ENCODE measurements around the gene NT5E. TPM values are rescaled to one million over a fixed set of nuclear protein-coding genes. Genes with fewer than 3 reads are reported as not detected.

NT5E gene
- total and polyA plus RNA-seq, 2 donors (not counting 3 experiments of a cell fraction or from before 2014, with no cell fraction given): 59.3 to 115 TPM

DNA sequence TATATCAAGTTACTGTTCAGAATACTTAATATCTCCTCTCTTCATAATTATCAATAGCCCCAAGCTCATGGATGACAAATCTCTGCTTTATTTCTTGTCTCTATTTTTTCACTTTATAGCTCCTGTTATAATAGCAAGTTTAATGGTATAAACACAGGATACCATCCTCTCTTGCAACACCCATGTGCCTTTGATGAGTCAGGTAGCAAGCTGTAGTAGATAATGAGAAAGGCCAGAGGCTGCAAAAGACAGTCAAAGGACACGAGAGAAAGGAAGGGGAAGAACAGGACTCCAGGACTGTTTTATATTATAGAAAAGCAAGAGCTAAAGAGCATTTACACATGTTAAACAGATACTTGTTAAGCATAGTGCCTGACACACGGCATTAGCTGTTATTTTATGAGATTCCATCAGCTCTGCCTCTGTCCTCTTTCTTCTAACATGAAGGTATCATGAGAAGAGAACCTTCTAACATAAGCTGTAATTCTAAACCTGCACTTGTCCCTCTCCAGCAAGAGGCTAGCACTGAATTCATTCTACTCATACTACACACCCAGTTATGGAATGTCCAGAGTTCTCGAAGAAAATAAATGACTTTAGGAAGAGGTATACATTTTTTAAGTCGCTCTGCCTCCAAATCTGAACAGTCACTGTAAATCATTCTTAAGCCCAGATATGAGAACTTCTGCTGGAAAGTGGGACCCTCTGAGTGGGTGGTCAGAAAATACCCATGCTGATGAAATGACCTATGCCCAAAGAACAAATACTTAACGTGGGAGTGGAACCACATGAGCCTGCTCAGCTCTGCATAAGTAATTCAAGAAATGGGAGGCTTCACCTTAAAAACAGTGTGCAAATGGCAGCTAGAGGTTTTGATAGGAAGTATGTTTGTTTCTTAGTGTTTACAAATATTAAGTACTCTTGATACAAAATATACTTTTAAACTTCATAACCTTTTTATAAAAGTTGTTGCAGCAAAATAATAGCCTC lies 45.0 kb downstream of the NT5E start:
- DNase-seq (ENCODE audit: low read depth, low spot score) (no peak), FAIRE-seq (no peak)
- TSS peak; percentile 39 for BruUV-seq (replicated peaks)
- H3K4me2 ChIP-seq (ENCODE audit: insufficient read depth, low read length): no peak overlapping the region
- no peak for TF ChIP-seq JUN (IDR thresholded peaks at IDR 0.05; ENCODE audit: borderline replicate concordance, insufficient read depth, insufficient read length, low read depth)
- no peak for TF ChIP-seq FOS (IDR thresholded peaks at IDR 0.05; ENCODE audit: borderline replicate concordance, insufficient read depth, low read length)
- H3K36me3 ChIP-seq (ENCODE audit: control insufficient read depth in 2 of 2, extremely low read depth in 1 of 2, insufficient read depth in 2 of 2, low read length in 2 of 2): no peaks in the 10 kb centered on the region
- no peak overlapping the region for H3K9ac ChIP-seq (replicated peaks; ENCODE audit: extremely low read depth, insufficient read depth, low read length)
- no peak overlapping the region for H3K27ac ChIP-seq (ENCODE audit: insufficient read depth, low read depth, low read length)
- no peaks in the 10 kb centered on the region for H3K79me2 ChIP-seq (ENCODE audit: control insufficient read depth, insufficient read depth, low read length)
- H3K9me1 ChIP-seq (replicated peaks; ENCODE audit: control insufficient read depth, extremely low read depth, insufficient read depth, low read length): no peaks in the 10 kb centered on the region
- no peak overlapping the region for H2AFZ ChIP-seq (ENCODE audit: low read depth, low read length)
- H3K4me3 ChIP-seq (replicated peaks in 1 of 3; ENCODE audit: insufficient read depth in 1 of 3, low read depth in 1 of 3, low read length in 3 of 3): no peak overlapping the region
- dilution Hi-C loops (cut with MboI; ENCODE audit: extremely low pct_ligation_motif_present, low sequenced_read_pairs): no loop called here
- H4K20me1 ChIP-seq (replicated peaks; ENCODE audit: control insufficient read depth, extremely low read depth, insufficient read depth, low read length): no peaks in the 10 kb centered on the region
- ChIA-PET POLR2A (no interaction called here), CTCF (interaction anchor here (0.8 to 5.0 kb wide), 5 partner anchors 11 to 141 kb away, joined by 4 to 45 read pairs (median 10); partner anchors contain the start of gene NT5E)
- peaks cover 7% of the 10 kb centered on the region for H3K4me1 ChIP-seq (ENCODE audit: control insufficient read depth, extremely low read depth, insufficient read depth, low read length)
- no peaks in the 10 kb centered on the region for H3K9me3 ChIP-seq (replicated peaks; ENCODE audit: control insufficient read depth, insufficient read depth, low read length)
- intact Hi-C loops (cut with micrococcal nuclease): no loop called here
- H3K27me3 ChIP-seq (ENCODE audit: control insufficient read depth in 2 of 2, insufficient read depth in 2 of 2, low read length in 2 of 2): no peaks in the 10 kb centered on the region

DNA sequence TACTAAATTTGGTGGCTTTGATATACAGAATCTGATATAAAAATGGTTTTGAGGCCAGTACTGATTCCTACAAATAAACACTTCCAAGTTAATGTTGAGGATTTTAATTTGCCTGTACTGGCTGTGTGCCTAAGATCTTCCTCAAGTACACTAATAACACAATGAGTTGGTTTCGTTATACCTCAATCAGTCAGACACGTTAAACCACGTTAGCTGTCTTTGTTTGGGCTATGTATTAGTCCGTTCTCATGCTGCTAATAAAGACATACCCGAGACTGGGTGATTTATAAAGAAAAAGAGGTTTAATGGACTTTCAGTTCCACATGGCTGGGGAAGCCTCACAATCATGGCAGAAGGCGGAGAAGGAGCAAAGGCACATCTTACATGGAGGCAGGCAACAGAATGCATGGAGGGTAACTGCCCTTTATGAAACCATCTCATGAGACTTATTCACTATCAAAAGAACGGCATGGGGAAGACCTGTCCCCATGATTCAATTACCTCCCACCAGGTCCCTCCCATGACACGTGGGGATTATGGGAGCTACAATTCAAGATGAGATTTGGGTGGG lies 46.2 kb downstream of the NT5E start:
- no peak for FAIRE-seq
- no TSS peak for BruUV-seq (replicated peaks)
- Histone ChIP-seq H3K9me3 (replicated peaks; ENCODE audit: control insufficient read depth, insufficient read depth, low read length) (no peaks in the 10 kb centered on the region), H3K79me2 (ENCODE audit: control insufficient read depth, insufficient read depth, low read length) (no peaks in the 10 kb centered on the region), H3K9me1 (replicated peaks; ENCODE audit: control insufficient read depth, extremely low read depth, insufficient read depth, low read length) (no peaks in the 10 kb centered on the region), H4K20me1 (replicated peaks; ENCODE audit: control insufficient read depth, extremely low read depth, insufficient read depth, low read length) (no peaks in the 10 kb centered on the region), H3K4me1 (ENCODE audit: control insufficient read depth, extremely low read depth, insufficient read depth, low read length) (peaks cover 7% of the 10 kb centered on the region), H3K27me3 (ENCODE audit: control insufficient read depth in 2 of 2, insufficient read depth in 2 of 2, low read length in 2 of 2) (no peaks in the 10 kb centered on the region), H3K4me3 (replicated peaks in 1 of 3; ENCODE audit: insufficient read depth in 1 of 3, low read depth in 1 of 3, low read length in 3 of 3) (no peak overlapping the region), H3K4me2 (ENCODE audit: insufficient read depth, low read length) (no peak overlapping the region), H2AFZ (ENCODE audit: low read depth, low read length) (no peak overlapping the region), H3K9ac (replicated peaks; ENCODE audit: extremely low read depth, insufficient read depth, low read length) (no peak overlapping the region), H3K27ac (ENCODE audit: insufficient read depth, low read depth, low read length) (no peak overlapping the region), H3K36me3 (ENCODE audit: control insufficient read depth in 2 of 2, extremely low read depth in 1 of 2, insufficient read depth in 2 of 2, low read length in 2 of 2) (no peaks in the 10 kb centered on the region)
- POLR2A ChIA-PET: no interaction called here
- CTCF ChIA-PET: interaction anchor here (5.0 kb wide), 1 partner anchor 12 kb away, joined by 45 read pairs; no protein-coding TSS in a partner anchor
- intact Hi-C loops (cut with micrococcal nuclease) (no loop called here), dilution Hi-C loops (cut with MboI; ENCODE audit: extremely low pct_ligation_motif_present, low sequenced_read_pairs) (no loop called here)
- DNase-seq (ENCODE audit: low read depth, low spot score): no peak
- no peak for TF ChIP-seq FOS (IDR thresholded peaks at IDR 0.05; ENCODE audit: borderline replicate concordance, insufficient read depth, low read length)
- no peak for TF ChIP-seq POLR2AphosphoS5 (IDR thresholded peaks at IDR 0.05; ENCODE audit: insufficient read depth, low read depth, low read length)
- TF ChIP-seq POLR2A (IDR thresholded peaks at IDR 0.05; ENCODE audit: low read depth, low read length): no peak
- TF ChIP-seq, protein P1, sequence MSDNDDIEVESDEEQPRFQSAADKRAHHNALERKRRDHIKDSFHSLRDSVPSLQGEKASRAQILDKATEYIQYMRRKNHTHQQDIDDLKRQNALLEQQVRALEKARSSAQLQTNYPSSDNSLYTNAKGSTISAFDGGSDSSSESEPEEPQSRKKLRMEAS (IDR thresholded peaks at IDR 0.05; ENCODE audit: insufficient read depth, insufficient read length): no peak
- TF ChIP-seq JUN (IDR thresholded peaks at IDR 0.05; ENCODE audit: borderline replicate concordance, insufficient read depth, insufficient read length, low read depth): no peak
- TF ChIP-seq EZH2 (IDR thresholded peaks at IDR 0.05; ENCODE audit: borderline replicate concordance, low read depth, low read length, severe bottlenecking): no peak
- no peak for TF ChIP-seq MYC (IDR thresholded peaks at IDR 0.05; ENCODE audit: low read depth, low read length)
- TF ChIP-seq GATA2 (IDR thresholded peaks at IDR 0.05; ENCODE audit: insufficient read depth, insufficient read length, low read depth, low read length): no peak
- TF ChIP-seq, protein P2, sequence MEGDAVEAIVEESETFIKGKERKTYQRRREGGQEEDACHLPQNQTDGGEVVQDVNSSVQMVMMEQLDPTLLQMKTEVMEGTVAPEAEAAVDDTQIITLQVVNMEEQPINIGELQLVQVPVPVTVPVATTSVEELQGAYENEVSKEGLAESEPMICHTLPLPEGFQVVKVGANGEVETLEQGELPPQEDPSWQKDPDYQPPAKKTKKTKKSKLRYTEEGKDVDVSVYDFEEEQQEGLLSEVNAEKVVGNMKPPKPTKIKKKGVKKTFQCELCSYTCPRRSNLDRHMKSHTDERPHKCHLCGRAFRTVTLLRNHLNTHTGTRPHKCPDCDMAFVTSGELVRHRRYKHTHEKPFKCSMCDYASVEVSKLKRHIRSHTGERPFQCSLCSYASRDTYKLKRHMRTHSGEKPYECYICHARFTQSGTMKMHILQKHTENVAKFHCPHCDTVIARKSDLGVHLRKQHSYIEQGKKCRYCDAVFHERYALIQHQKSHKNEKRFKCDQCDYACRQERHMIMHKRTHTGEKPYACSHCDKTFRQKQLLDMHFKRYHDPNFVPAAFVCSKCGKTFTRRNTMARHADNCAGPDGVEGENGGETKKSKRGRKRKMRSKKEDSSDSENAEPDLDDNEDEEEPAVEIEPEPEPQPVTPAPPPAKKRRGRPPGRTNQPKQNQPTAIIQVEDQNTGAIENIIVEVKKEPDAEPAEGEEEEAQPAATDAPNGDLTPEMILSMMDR (IDR thresholded peaks at IDR 0.05; ENCODE audit: extremely low read depth in 1 of 2, insufficient read depth in 1 of 2, low read depth in 1 of 2, low read length in 2 of 2): no peak
